Upper lobe of right lung (tissue), 1 donor: ENCODE measurements around the gene CACNB3. TPM values are rescaled to one million over a fixed set of nuclear protein-coding genes. Genes with fewer than 3 reads are reported as not detected.
A peak's percentile ranks its signal among the peaks of the same experiment; 100 is the strongest.

ENCODE experiments used
- ATAC-seq: fragments of 200-7000 bp; cut with Tn5 transposase; one replicate; pipeline ENCODE4 v1.9.1; 2020; ENCODE audit warnings: mild to moderate bottlenecking, moderate library complexity
- DNase-seq: peaks from one replicate; pipeline ENCODE4 v3.0.0-alpha.2; 2020
- H3K27ac ChIP-seq: fragments of 200-600 bp; one replicate; pipeline ENCODE4 v1.8.0; 2022
- H3K27me3 ChIP-seq: fragments of 200-600 bp; one replicate; pipeline ENCODE4 v1.8.0; 2022; ENCODE audit warnings: mild to moderate bottlenecking
- H3K36me3 ChIP-seq: fragments of 200-600 bp; one replicate; pipeline ENCODE4 v1.8.0; 2022
- H3K4me1 ChIP-seq: fragments of 200-600 bp; one replicate; pipeline ENCODE4 v1.8.0; 2022
- H3K4me3 ChIP-seq: fragments of 200-600 bp; one replicate; pipeline ENCODE4 v1.8.0; 2022; ENCODE audit warnings: mild to moderate bottlenecking
- H3K9me3 ChIP-seq: fragments of 200-600 bp; one replicate; pipeline ENCODE4 v1.8.0; 2022
- CTCF ChIP-seq: fragments of 200-600 bp; IDR thresholded peaks from one replicate; pipeline ENCODE4 v1.8.0; 2022; ENCODE audit warnings: antibody characterized with exemption
- intact Hi-C: fragments of 100-400 bp; cut with DNase I; formaldehyde crosslinking; loops from one replicate; pipeline ENCODE4 v1.11.0; 2022
- total RNA-seq: library from RNA; stranded (reverse); fragmentation: NEBNext Ultra II Directional; extraction: Animal tissue kit (Norgen Biotek cat#: 25700); gene quantifications from one replicate; pipeline ENCODE4 v1.2.1, GENCODE V29; 2021
- donor health status: DM: no; HTN: yes; CAD: no; lungs with severe emphysema.

Gene CACNB3
- total RNA-seq, 1 donor from 2014 or later, result 24.4 TPM

GRCh38 chr12:48800457-48800856, 17.8 kb upstream of the CACNB3 start:
- no peak for TF ChIP-seq CTCF
- no peak overlapping the region for H3K4me3 ChIP-seq
- ATAC-seq, result peak; percentile 7
- no peak for DNase-seq
- H3K27ac ChIP-seq, result no peak overlapping the region
- intact Hi-C loops, result no loop called here
- no peaks in the 10 kb centered on the region for H3K9me3 ChIP-seq
- H3K4me1 ChIP-seq, result peaks cover 2% of the 10 kb centered on the region
- H3K36me3 ChIP-seq, result no peaks in the 10 kb centered on the region
- peaks cover 5% of the 10 kb centered on the region for H3K27me3 ChIP-seq

- H3K4me1 ChIP-seq, result no peaks in the 10 kb centered on the region
- H3K36me3 ChIP-seq, result no peaks in the 10 kb centered on the region
- H3K9me3 ChIP-seq, result no peaks in the 10 kb centered on the region
- no peak overlapping the region for H3K27ac ChIP-seq
- ATAC-seq (no peak), DNase-seq (no peak)
- TF ChIP-seq CTCF, result no peak
- no peak overlapping the region for H3K4me3 ChIP-seq
- H3K27me3 ChIP-seq, result peaks cover 5% of the 10 kb centered on the region
- intact Hi-C loops, result no loop called here
Observed at GRCh38 chr12:48800971-48801370, 17.3 kb upstream of the CACNB3 start.

DNA sequence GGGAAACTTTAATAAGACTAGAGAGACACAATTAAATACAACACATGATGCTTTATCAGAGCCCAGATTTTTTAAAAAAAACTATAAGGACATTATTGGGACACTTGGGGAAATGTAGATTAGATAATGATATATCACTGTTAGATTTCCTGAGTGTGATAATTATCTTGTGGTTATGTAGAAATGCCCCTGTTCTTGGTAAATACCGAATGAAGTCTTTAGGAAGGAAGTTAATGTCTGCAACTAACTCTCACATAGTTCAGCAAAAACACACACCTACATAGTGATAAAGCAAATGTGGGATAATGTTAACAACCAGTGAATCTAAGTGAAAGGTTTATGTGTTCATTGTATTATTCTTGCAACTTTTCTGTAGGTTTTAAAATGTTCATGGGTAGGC, 14.6 kb upstream of the CACNB3 start:
- intact Hi-C loops, result no loop called here
- Histone ChIP-seq H3K4me3 (no peak overlapping the region), H3K27me3 (peaks cover 5% of the 10 kb centered on the region), H3K9me3 (no peaks in the 10 kb centered on the region), H3K27ac (no peak overlapping the region), H3K4me1 (no peaks in the 10 kb centered on the region), H3K36me3 (no peaks in the 10 kb centered on the region)
- DNase-seq, result no peak
- no peak for ATAC-seq
- TF ChIP-seq CTCF, result no peak

GRCh38 chr12:48807981-48808380, 10.3 kb upstream of the CACNB3 start:
- intact Hi-C loops, result no loop called here
- H3K4me3 ChIP-seq, result no peak overlapping the region
- peak; percentile 18 for ATAC-seq
- H3K36me3 ChIP-seq, result no peaks in the 10 kb centered on the region
- no peaks in the 10 kb centered on the region for H3K9me3 ChIP-seq
- no peak for DNase-seq
- H3K4me1 ChIP-seq, result peaks cover 6% of the 10 kb centered on the region
- no peaks in the 10 kb centered on the region for H3K27me3 ChIP-seq
- no peak overlapping the region for H3K27ac ChIP-seq
- TF ChIP-seq CTCF, result no peak

- intact Hi-C loops, result no loop called here
- no peak overlapping the region for H3K4me3 ChIP-seq
- no peak for TF ChIP-seq CTCF
- H3K27ac ChIP-seq, result no peak overlapping the region
- H3K4me1 ChIP-seq, result peaks cover 18% of the 10 kb centered on the region
- H3K9me3 ChIP-seq, result no peaks in the 10 kb centered on the region
- H3K36me3 ChIP-seq, result no peaks in the 10 kb centered on the region
- ATAC-seq, result no peak
- DNase-seq, result no peak
- H3K27me3 ChIP-seq, result no peaks in the 10 kb centered on the region
Observed at GRCh38 chr12:48810903-48811431, 7.3 kb upstream of the CACNB3 start.

- ATAC-seq (no peak), DNase-seq (no peak)
- no peak for TF ChIP-seq CTCF
- Histone ChIP-seq H3K4me3 (no peak overlapping the region), H3K27me3 (no peaks in the 10 kb centered on the region), H3K27ac (no peak overlapping the region), H3K36me3 (no peaks in the 10 kb centered on the region), H3K9me3 (no peaks in the 10 kb centered on the region), H3K4me1 (peaks cover 23% of the 10 kb centered on the region)
- intact Hi-C loops, result no loop called here
Observed at GRCh38 chr12:48811437-48812090, 6.7 kb upstream of the CACNB3 start.
